Mucosa of gallbladder (tissue), 1 donor: ENCODE results near the gene MOSPD3. TPM values are rescaled to one million over a fixed set of nuclear protein-coding genes. Genes with fewer than 3 reads are reported as not detected.
A peak's percentile ranks its signal among the peaks of the same experiment; 100 is the strongest.
"Not testable (repeated sequence)": the region's sequence is repeated elsewhere in the genome, so short reads cannot be mapped to it uniquely, and the experiment has no call there.

Experiments
- DNase-seq: peaks from one replicate; pipeline ENCODE4 v3.0.0-alpha.2; 2020; ENCODE audit warnings: low spot score
- total RNA-seq: library from RNA; stranded (reverse); gene quantifications from one replicate; pipeline ENCODE4 v1.2.1, GENCODE V29; 2021
- donor health status: DM: no; HTN: no; CAD: no.

Gene MOSPD3
- total RNA-seq = 34.8 TPM

GRCh38 chr7:100611983-100612729, at the start of gene MOSPD3:
Gene MOSPD3 (plus strand): TSS chr7:100612540. CDS start chr7:100612792, 252 bp downstream.
- DNase-seq = peak; percentile 99

GRCh38 chr7:100563100-100563564, 49.2 kb upstream of the MOSPD3 start:
- DNase-seq = no peak

- peak; percentile 87 for DNase-seq
These were observed 48.4 kb upstream of the MOSPD3 start for GRCh38 chr7:100563809-100564400.

- not testable (repeated sequence) for DNase-seq
These were observed 47.9 kb upstream of the MOSPD3 start for GRCh38 chr7:100564405-100564804.

- no peak for DNase-seq
These were observed 47.2 kb upstream of the MOSPD3 start for GRCh38 chr7:100565133-100565571.

- DNase-seq = no peak
These were observed 46.3 kb upstream of the MOSPD3 start for GRCh38 chr7:100566018-100566531.

GRCh38 chr7:100567031-100567730, 45.2 kb upstream of the MOSPD3 start:
- DNase-seq = no peak

- DNase-seq = no peak
These were observed 44.6 kb upstream of the MOSPD3 start for GRCh38 chr7:100567751-100568175.

GRCh38 chr7:100568176-100568895, 44.0 kb upstream of the MOSPD3 start:
- peak; percentile 84 for DNase-seq

- DNase-seq = peak; percentile 71
These were observed 43.2 kb upstream of the MOSPD3 start for GRCh38 chr7:100568896-100569844.

- no peak for DNase-seq
These were observed 41.1 kb upstream of the MOSPD3 start for GRCh38 chr7:100570954-100571828.

GRCh38 chr7:100571829-100572116, 40.6 kb upstream of the MOSPD3 start:
- no peak for DNase-seq

GRCh38 chr7:100572281-100572948, 39.9 kb upstream of the MOSPD3 start:
- DNase-seq = no peak

- DNase-seq = no peak
These were observed 39.2 kb upstream of the MOSPD3 start for GRCh38 chr7:100572949-100573675.

GRCh38 chr7:100573691-100574361, 38.5 kb upstream of the MOSPD3 start, which contains the start of gene SAP25:
Gene SAP25 (minus strand): TSS chr7:100573900. CDS start chr7:100573742, 158 bp downstream.
- no peak for DNase-seq

GRCh38 chr7:100574362-100575205, 37.8 kb upstream of the MOSPD3 start:
- DNase-seq = no peak

GRCh38 chr7:100575206-100575631, 37.1 kb upstream of the MOSPD3 start:
- no peak for DNase-seq
